Measurements from ENCODE around the gene MYOM1.

MYOM1 gene

DNA sequence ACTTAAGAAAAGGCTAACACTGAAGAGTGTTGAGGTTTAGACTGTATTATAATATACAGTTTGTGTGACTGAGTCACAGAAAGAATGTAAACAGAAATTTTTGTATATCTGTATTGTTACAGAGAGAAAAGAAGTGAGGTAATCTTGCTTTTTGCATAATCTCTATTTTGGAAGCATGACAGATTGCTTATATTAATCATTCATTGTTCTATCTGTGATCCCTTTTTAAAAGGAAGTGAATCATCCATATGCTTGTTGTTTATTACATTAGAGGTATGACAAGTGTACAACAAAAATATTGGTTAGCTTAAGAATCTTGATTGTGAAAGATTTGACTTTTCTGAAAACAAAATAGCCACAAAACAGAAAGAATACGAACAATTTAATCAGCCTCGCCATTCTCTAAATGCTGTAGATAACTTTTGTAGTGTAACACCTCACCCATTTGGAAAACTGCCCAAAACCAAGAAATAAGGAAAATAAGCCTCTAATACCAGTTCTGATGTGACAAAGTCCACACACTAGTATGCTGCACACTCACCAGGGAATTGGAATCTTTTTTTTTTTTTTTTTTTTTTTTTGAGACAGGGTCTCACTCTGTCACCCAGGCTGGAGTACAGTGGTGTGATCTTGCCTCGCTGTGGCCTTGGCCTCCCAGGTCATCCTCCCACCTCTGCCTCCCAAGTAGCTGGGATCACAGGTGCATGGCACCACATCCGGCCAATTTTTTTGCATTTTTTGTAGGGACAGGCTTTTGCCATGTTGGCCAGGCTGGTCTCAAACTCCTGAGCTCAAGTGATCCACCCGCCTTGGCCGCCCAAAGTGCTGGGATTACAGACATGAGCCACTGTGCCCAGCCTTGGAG, 115.3 kb downstream of the MYOM1 start:
- peaks cover 3% of the 10 kb centered on the region; the same call in 1 of the 2 replicates for H3K27me3 ChIP-seq (ENCODE audit: insufficient read depth, low read length)
- H3K4me3 ChIP-seq (ENCODE audit: low read length): no peak overlapping the region
- H3K9ac ChIP-seq (ENCODE audit: low read depth, low read length): no peak overlapping the region
- no peaks in the 10 kb centered on the region for H3K9me3 ChIP-seq (ENCODE audit: insufficient read depth, low read depth, low read length)
- no peaks in the 10 kb centered on the region for H3K4me1 ChIP-seq (ENCODE audit: insufficient read depth, low read length)
- no peak overlapping the region for H3K27ac ChIP-seq (ENCODE audit: low read depth, low read length)
- H3K36me3 ChIP-seq (ENCODE audit: insufficient read depth, low read length): no peaks in the 10 kb centered on the region
- WGBS: 95% methylated on average over 6 of the region's 6 CpGs

DNA sequence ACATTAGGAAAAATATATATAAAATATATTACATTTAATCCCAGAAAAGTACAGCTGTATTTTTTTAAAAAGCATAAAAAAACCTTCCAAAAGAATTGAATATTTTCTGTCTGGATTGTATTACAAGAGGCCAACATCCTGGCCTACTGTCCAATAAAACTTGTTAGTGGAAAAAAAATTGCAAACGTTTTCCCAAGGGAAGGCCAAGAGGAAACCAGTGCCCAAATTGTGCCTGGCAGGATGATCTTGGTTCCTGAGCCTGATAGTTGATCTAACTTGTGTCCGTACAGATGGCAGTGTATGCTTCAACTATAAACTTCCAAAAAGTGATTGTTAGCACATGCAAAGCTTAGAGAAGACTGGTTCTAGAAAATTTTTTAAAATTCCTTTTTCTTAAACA, 116.2 kb downstream of the MYOM1 start:
- 92% methylated on average over 2 of the region's 2 CpGs for WGBS
- no peaks in the 10 kb centered on the region for H3K9me3 ChIP-seq (ENCODE audit: insufficient read depth, low read depth, low read length)
- no peaks in the 10 kb centered on the region for H3K36me3 ChIP-seq (ENCODE audit: insufficient read depth, low read length)
- H3K4me3 ChIP-seq (ENCODE audit: low read length): no peak overlapping the region
- H3K27me3 ChIP-seq (ENCODE audit: insufficient read depth, low read length): no peaks in the 10 kb centered on the region
- no peak overlapping the region for H3K9ac ChIP-seq (ENCODE audit: low read depth, low read length)
- H3K27ac ChIP-seq (ENCODE audit: low read depth, low read length): no peak overlapping the region
- no peaks in the 10 kb centered on the region for H3K4me1 ChIP-seq (ENCODE audit: insufficient read depth, low read length)

- Histone ChIP-seq H3K27me3 (ENCODE audit: insufficient read depth, low read length) (no peaks in the 10 kb centered on the region), H3K4me1 (ENCODE audit: insufficient read depth, low read length) (no peaks in the 10 kb centered on the region), H3K4me3 (ENCODE audit: low read length) (no peak overlapping the region), H3K9me3 (ENCODE audit: insufficient read depth, low read depth, low read length) (no peaks in the 10 kb centered on the region), H3K36me3 (ENCODE audit: insufficient read depth, low read length) (no peaks in the 10 kb centered on the region), H3K9ac (ENCODE audit: low read depth, low read length) (no peak overlapping the region), H3K27ac (ENCODE audit: low read depth, low read length) (no peak overlapping the region)
- WGBS: 98% methylated on average over 1 of the region's 1 CpG
Observed at GRCh38 chr18:3102983-3103382, 116.8 kb downstream of the MYOM1 start.

DNA sequence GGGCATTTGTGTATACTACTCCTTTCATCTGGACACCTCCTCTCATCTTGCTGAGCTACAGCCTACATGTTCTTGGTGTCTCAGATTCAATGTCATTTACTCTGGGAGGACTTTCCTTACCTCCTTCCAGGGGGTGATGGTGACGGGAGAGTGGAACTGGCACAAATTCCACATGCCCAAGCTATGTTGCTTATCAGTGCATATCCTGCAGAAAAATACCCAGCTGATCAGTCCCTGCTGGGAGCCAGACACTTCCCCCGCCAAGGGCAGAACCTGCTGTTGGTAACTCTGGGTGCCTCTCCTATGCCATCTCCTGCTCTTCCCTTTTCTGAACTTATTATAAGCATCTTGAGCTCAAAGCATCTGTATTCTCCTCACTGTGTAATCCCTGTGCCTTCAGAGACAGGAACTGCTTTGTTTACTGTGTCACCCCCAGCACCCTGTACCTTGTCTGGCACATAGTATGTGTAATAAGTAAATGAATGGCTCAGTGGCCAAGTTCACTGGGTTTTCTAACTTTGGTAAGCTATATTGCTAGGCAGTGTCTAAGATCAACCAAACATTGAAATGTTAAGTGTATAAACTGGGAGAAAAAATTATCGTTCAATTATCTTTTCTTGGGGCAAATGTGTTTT, 119.2 kb downstream of the MYOM1 start:
- Histone ChIP-seq H3K27ac (ENCODE audit: low read depth, low read length) (no peak overlapping the region), H3K9ac (ENCODE audit: low read depth, low read length) (no peak overlapping the region), H3K9me3 (ENCODE audit: insufficient read depth, low read depth, low read length) (no peaks in the 10 kb centered on the region), H3K4me1 (ENCODE audit: insufficient read depth, low read length) (no peaks in the 10 kb centered on the region), H3K27me3 (ENCODE audit: insufficient read depth, low read length) (no peaks in the 10 kb centered on the region), H3K4me3 (ENCODE audit: low read length) (no peak overlapping the region), H3K36me3 (ENCODE audit: insufficient read depth, low read length) (no peaks in the 10 kb centered on the region)
- WGBS: 87% methylated on average over 3 of the region's 3 CpGs

DNA sequence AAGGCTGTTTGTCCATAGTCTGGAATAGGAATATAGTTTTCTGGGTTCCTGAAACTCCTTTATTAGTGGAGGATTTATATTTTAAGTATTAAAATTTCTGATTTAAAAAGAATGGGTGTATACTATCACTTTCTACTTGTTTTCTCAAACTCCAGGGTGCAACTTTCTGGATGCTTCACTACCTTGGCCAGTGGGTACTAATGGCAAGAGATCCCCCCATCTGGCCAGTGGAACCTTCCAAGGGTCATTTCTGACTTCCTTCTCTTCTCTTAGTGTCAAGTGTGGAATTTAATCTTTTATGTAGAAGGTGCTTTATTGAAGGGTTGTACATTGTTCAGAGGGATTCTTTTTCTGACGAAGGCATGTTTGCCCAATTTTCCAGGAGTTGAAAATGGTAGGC, 120.4 kb downstream of the MYOM1 start:
- Histone ChIP-seq H3K9ac (ENCODE audit: low read depth, low read length) (no peak overlapping the region), H3K27me3 (ENCODE audit: insufficient read depth, low read length) (no peaks in the 10 kb centered on the region), H3K4me3 (ENCODE audit: low read length) (no peak overlapping the region), H3K27ac (ENCODE audit: low read depth, low read length) (no peak overlapping the region), H3K4me1 (ENCODE audit: insufficient read depth, low read length) (no peaks in the 10 kb centered on the region), H3K9me3 (ENCODE audit: insufficient read depth, low read depth, low read length) (no peaks in the 10 kb centered on the region), H3K36me3 (ENCODE audit: insufficient read depth, low read length) (no peaks in the 10 kb centered on the region)
- 0% methylated on average over 1 of the region's 1 CpG for WGBS

GRCh38 chr18:3097082-3097481, 122.7 kb downstream of the MYOM1 start:
- Histone ChIP-seq H3K4me3 (ENCODE audit: low read length) (no peak overlapping the region), H3K27me3 (ENCODE audit: insufficient read depth, low read length) (no peaks in the 10 kb centered on the region), H3K9ac (ENCODE audit: low read depth, low read length) (no peak overlapping the region), H3K4me1 (ENCODE audit: insufficient read depth, low read length) (no peaks in the 10 kb centered on the region; the same call in 1 of the 2 replicates), H3K9me3 (ENCODE audit: insufficient read depth, low read depth, low read length) (no peaks in the 10 kb centered on the region), H3K27ac (ENCODE audit: low read depth, low read length) (no peak overlapping the region), H3K36me3 (ENCODE audit: insufficient read depth, low read length) (no peaks in the 10 kb centered on the region)
- WGBS: 100% methylated on average over 1 of the region's 1 CpG

GRCh38 chr18:3095921-3096320, 123.8 kb downstream of the MYOM1 start:
- H3K9me3 ChIP-seq (ENCODE audit: insufficient read depth, low read depth, low read length): no peaks in the 10 kb centered on the region
- 98% methylated on average over 4 of the region's 5 CpGs for WGBS
- H3K4me3 ChIP-seq (ENCODE audit: low read length): no peak overlapping the region
- no peaks in the 10 kb centered on the region; the same call in 1 of the 2 replicates for H3K4me1 ChIP-seq (ENCODE audit: insufficient read depth, low read length)
- H3K27me3 ChIP-seq (ENCODE audit: insufficient read depth, low read length): no peaks in the 10 kb centered on the region
- no peak overlapping the region for H3K27ac ChIP-seq (ENCODE audit: low read depth, low read length)
- H3K36me3 ChIP-seq (ENCODE audit: insufficient read depth, low read length): no peaks in the 10 kb centered on the region
- H3K9ac ChIP-seq (ENCODE audit: low read depth, low read length): no peak overlapping the region

DNA sequence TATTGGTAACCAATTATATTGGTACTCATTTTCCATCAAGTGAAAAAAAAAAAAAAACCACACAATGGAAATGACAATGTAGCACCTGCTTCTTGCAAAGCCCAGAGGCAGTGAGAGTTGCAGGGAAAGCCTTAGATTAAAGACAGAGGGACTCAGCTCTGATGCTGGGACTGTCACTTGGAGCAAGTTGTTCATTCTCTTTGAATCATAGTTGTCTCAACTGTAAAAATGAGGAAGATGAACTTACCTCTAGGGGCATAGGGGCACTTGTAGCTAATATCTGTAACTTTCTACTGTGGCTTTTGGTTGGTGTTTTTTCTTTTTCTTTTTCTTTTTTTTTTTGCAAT, 125.5 kb downstream of the MYOM1 start:
- Histone ChIP-seq H3K27ac (ENCODE audit: low read depth, low read length) (no peak overlapping the region), H3K9me3 (ENCODE audit: insufficient read depth, low read depth, low read length) (no peaks in the 10 kb centered on the region), H3K4me3 (ENCODE audit: low read length) (no peak overlapping the region), H3K36me3 (ENCODE audit: insufficient read depth, low read length) (no peaks in the 10 kb centered on the region), H3K4me1 (ENCODE audit: insufficient read depth, low read length) (no peaks in the 10 kb centered on the region; the same call in 1 of the 2 replicates), H3K27me3 (ENCODE audit: insufficient read depth, low read length) (no peaks in the 10 kb centered on the region), H3K9ac (ENCODE audit: low read depth, low read length) (no peak overlapping the region)

GRCh38 chr18:3093624-3094337, 126.0 kb downstream of the MYOM1 start:
- H3K36me3 ChIP-seq (ENCODE audit: insufficient read depth, low read length): no peaks in the 10 kb centered on the region
- H3K4me3 ChIP-seq (ENCODE audit: low read length): no peak overlapping the region
- no peaks in the 10 kb centered on the region for H3K9me3 ChIP-seq (ENCODE audit: insufficient read depth, low read depth, low read length)
- no peak overlapping the region for H3K9ac ChIP-seq (ENCODE audit: low read depth, low read length)
- peaks cover under 1% of the 10 kb centered on the region; the same call in 1 of the 2 replicates for H3K4me1 ChIP-seq (ENCODE audit: insufficient read depth, low read length)
- WGBS: 94% methylated on average over 9 of the region's 10 CpGs
- no peak overlapping the region for H3K27ac ChIP-seq (ENCODE audit: low read depth, low read length)
- H3K27me3 ChIP-seq (ENCODE audit: insufficient read depth, low read length): no peaks in the 10 kb centered on the region

GRCh38 chr18:3092727-3093126, 127.0 kb downstream of the MYOM1 start:
- H3K9me3 ChIP-seq (ENCODE audit: insufficient read depth, low read depth, low read length): no peaks in the 10 kb centered on the region
- peaks cover 7% of the 10 kb centered on the region; the same call in 1 of the 2 replicates for H3K4me1 ChIP-seq (ENCODE audit: insufficient read depth, low read length)
- H3K9ac ChIP-seq (ENCODE audit: low read depth, low read length): no peak overlapping the region
- no peak overlapping the region for H3K27ac ChIP-seq (ENCODE audit: low read depth, low read length)
- no peak overlapping the region for H3K4me3 ChIP-seq (ENCODE audit: low read length)
- no peaks in the 10 kb centered on the region for H3K36me3 ChIP-seq (ENCODE audit: insufficient read depth, low read length)
- 93% methylated on average over 7 of the region's 7 CpGs for WGBS
- H3K27me3 ChIP-seq (ENCODE audit: insufficient read depth, low read length): no peaks in the 10 kb centered on the region

DNA sequence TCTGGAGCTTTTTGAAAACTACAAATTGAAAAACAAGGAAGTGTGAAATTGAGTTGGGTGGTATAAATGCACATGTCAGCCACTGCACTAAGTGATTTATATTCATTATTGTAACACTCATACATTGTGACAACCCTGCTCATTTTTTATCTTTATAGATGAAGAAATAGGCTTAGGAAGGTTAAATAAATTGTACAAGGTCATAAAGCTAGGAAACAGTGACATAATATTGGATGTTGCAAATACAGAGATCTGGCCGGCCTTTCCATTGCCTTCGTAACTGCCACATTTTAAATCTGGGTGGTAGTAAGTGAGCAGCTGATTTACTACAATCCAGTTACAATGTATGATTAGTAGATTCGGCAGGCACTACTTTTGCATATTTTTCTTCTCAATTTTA, 130.2 kb downstream of the MYOM1 start:
- Histone ChIP-seq H3K4me1 (ENCODE audit: insufficient read depth, low read length) (peaks cover 7% of the 10 kb centered on the region; the same call in 1 of the 2 replicates), H3K36me3 (ENCODE audit: insufficient read depth, low read length) (no peaks in the 10 kb centered on the region), H3K27ac (ENCODE audit: low read depth, low read length) (no peak overlapping the region), H3K27me3 (ENCODE audit: insufficient read depth, low read length) (no peaks in the 10 kb centered on the region), H3K9ac (ENCODE audit: low read depth, low read length) (no peak overlapping the region), H3K4me3 (ENCODE audit: low read length) (no peak overlapping the region), H3K9me3 (ENCODE audit: insufficient read depth, low read depth, low read length) (no peaks in the 10 kb centered on the region)
- 94% methylated on average over 3 of the region's 3 CpGs for WGBS

Measured in HUES64 (cell line).